NCI-H2107 treated with DMSO at 0.1 percent for 48 hours (cell line): ENCODE measurements around the gene FAM3B.
"Not testable (repeated sequence)": the region's sequence is repeated elsewhere in the genome, so short reads cannot be mapped to it uniquely, and the experiment has no call there.

Experiments used
- DNase-seq: peaks from one replicate; lab custom pipeline; 2025; ENCODE audit not compliant: unreplicated experiment; lab: John Stamatoyannopoulos, UW

FAM3B gene

GRCh38 chr21:41316200-41317062 lies at the start of gene FAM3B:
Gene FAM3B, plus strand, starts transcription at chr21:41316801. Its CDS starts 79 bp downstream, at chr21:41316880.
- peak; percentile 25 for DNase-seq

GRCh38 chr21:41267346-41267745 lies 49.3 kb upstream of the FAM3B start:
- DNase-seq: no peak

GRCh38 chr21:41269535-41269934 lies 47.1 kb upstream of the FAM3B start:
- no peak for DNase-seq

GRCh38 chr21:41277196-41277595 lies 39.4 kb upstream of the FAM3B start:
- DNase-seq: no peak

- DNase-seq: no peak
These were observed 38.8 kb upstream of the FAM3B start for GRCh38 chr21:41277846-41278245.

GRCh38 chr21:41280115-41280919 lies 36.3 kb upstream of the FAM3B start:
- no peak for DNase-seq

GRCh38 chr21:41282412-41282811 lies 34.2 kb upstream of the FAM3B start:
- DNase-seq: no peak

GRCh38 chr21:41283211-41283818 lies 33.3 kb upstream of the FAM3B start:
- peak; percentile 90 for DNase-seq

- DNase-seq: no peak
These were observed 27.2 kb upstream of the FAM3B start for GRCh38 chr21:41289431-41289830.

- no peak for DNase-seq
These were observed 26.3 kb upstream of the FAM3B start for GRCh38 chr21:41290106-41290799.

GRCh38 chr21:41294548-41295231 lies 21.9 kb upstream of the FAM3B start:
- peak; percentile 22 for DNase-seq

- DNase-seq: no peak
These were observed 20.8 kb upstream of the FAM3B start for GRCh38 chr21:41295721-41296254.

- no peak for DNase-seq
These were observed 13.6 kb upstream of the FAM3B start for GRCh38 chr21:41302976-41303375.

- DNase-seq: no peak
These were observed 12.4 kb upstream of the FAM3B start for GRCh38 chr21:41304068-41304720.

- no peak for DNase-seq
These were observed 9.4 kb upstream of the FAM3B start for GRCh38 chr21:41307219-41307618.

GRCh38 chr21:41313285-41314164 lies 3.1 kb upstream of the FAM3B start:
- not testable (repeated sequence) for DNase-seq

- DNase-seq: no peak
These were observed 875 bp upstream of the FAM3B start for GRCh38 chr21:41315726-41316125.

- no peak for DNase-seq
These were observed 427 bp downstream of the FAM3B start for GRCh38 chr21:41317063-41317392.

GRCh38 chr21:41317458-41317857 lies 857 bp downstream of the FAM3B start:
- peak; percentile 23 for DNase-seq
